SK-N-SH treated with all-trans-retinoic acid at 6 μM for 48 hours (cell line): ENCODE results near the gene SDK1.

Source experiments
- BACH2 ChIP-seq: fragments of 250-450 bp; sonication (Bioruptor Pico); IDR thresholded peaks from 2 replicates; pipeline ENCODE4 v1.9.0; 2021; ENCODE audit warnings: mild to moderate bottlenecking, borderline replicate concordance
- CSRNP3 ChIP-seq: fragments of 250-450 bp; sonication (Bioruptor Pico); IDR thresholded peaks from 2 replicates; pipeline ENCODE4 v1.5.1; 2021; ENCODE audit warnings: mild to moderate bottlenecking, moderate library complexity
- GLIS3 ChIP-seq: fragments of 250-450 bp; sonication (Bioruptor Pico); IDR thresholded peaks from 2 replicates; pipeline ENCODE4 v1.5.0; 2020; ENCODE audit warnings: mild to moderate bottlenecking, moderate library complexity
- PPARA ChIP-seq: fragments of 250-450 bp; sonication (Bioruptor Pico); IDR thresholded peaks from 2 replicates; pipeline ENCODE4 v1.5.0; 2020; ENCODE audit warnings: mild to moderate bottlenecking, borderline replicate concordance
- TCF4 ChIP-seq: fragments of 250-450 bp; sonication (Bioruptor Pico); IDR thresholded peaks from 2 replicates; pipeline ENCODE4 v1.8.0; 2021; ENCODE audit warnings: mild to moderate bottlenecking, moderate library complexity, borderline replicate concordance
- ZFP3 ChIP-seq: fragments of 250-450 bp; sonication (Bioruptor Pico); IDR thresholded peaks from 2 replicates; pipeline ENCODE4 v1.5.0; 2020; ENCODE audit warnings: mild to moderate bottlenecking, moderate library complexity
- ZFP30 ChIP-seq: fragments of 450-650 bp; formaldehyde crosslinking; IDR thresholded peaks from 2 replicates; pipeline ENCODE4 v1.5.0; 2022; ENCODE audit warnings: mild to moderate bottlenecking, moderate library complexity
- ZNF8 ChIP-seq: fragments of 450-650 bp; formaldehyde crosslinking; IDR thresholded peaks from 2 replicates; pipeline ENCODE4 v1.5.0; 2020; ENCODE audit warnings: mild to moderate bottlenecking, moderate library complexity
- TF ChIP-seq, protein P1 (sequence below): fragments of 250-450 bp; sonication (Bioruptor Pico); IDR thresholded peaks from 2 replicates; pipeline ENCODE4 v1.8.0; 2020; ENCODE audit warnings: mild to moderate bottlenecking, moderate library complexity, borderline replicate concordance
- TF ChIP-seq, protein P2 (sequence below): fragments of 250-450 bp; sonication (Bioruptor Pico); IDR thresholded peaks from 2 replicates; pipeline ENCODE4 v1.5.1; 2020; ENCODE audit warnings: low read depth, mild to moderate bottlenecking, moderate library complexity

GRCh38 chr7:3643091-3643490, 342.0 kb downstream of the SDK1 start:
- no peak for TF ChIP-seq PPARA
- TF ChIP-seq, protein P1, sequence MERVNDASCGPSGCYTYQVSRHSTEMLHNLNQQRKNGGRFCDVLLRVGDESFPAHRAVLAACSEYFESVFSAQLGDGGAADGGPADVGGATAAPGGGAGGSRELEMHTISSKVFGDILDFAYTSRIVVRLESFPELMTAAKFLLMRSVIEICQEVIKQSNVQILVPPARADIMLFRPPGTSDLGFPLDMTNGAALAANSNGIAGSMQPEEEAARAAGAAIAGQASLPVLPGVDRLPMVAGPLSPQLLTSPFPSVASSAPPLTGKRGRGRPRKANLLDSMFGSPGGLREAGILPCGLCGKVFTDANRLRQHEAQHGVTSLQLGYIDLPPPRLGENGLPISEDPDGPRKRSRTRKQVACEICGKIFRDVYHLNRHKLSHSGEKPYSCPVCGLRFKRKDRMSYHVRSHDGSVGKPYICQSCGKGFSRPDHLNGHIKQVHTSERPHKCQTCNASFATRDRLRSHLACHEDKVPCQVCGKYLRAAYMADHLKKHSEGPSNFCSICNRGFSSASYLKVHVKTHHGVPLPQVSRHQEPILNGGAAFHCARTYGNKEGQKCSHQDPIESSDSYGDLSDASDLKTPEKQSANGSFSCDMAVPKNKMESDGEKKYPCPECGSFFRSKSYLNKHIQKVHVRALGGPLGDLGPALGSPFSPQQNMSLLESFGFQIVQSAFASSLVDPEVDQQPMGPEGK (CRISPR knock-in tag), result no peak
- no peak for TF ChIP-seq ZNF8 (CRISPR knock-in tag)
- TF ChIP-seq CSRNP3 (CRISPR knock-in tag), result no peak
- TF ChIP-seq GLIS3 (CRISPR knock-in tag), result no peak
- TF ChIP-seq, protein P2, sequence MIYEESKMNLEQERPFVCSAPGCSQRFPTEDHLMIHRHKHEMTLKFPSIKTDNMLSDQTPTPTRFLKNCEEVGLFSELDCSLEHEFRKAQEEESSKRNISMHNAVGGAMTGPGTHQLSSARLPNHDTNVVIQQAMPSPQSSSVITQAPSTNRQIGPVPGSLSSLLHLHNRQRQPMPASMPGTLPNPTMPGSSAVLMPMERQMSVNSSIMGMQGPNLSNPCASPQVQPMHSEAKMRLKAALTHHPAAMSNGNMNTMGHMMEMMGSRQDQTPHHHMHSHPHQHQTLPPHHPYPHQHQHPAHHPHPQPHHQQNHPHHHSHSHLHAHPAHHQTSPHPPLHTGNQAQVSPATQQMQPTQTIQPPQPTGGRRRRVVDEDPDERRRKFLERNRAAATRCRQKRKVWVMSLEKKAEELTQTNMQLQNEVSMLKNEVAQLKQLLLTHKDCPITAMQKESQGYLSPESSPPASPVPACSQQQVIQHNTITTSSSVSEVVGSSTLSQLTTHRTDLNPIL (CRISPR knock-in tag), result no peak
- no peak for TF ChIP-seq ZFP3 (CRISPR knock-in tag)
- no peak for TF ChIP-seq TCF4
- TF ChIP-seq BACH2 (CRISPR knock-in tag), result no peak
- TF ChIP-seq ZFP30 (CRISPR knock-in tag), result no peak
